HepG2 (cell line): ENCODE results near the gene VWA3A. TPM values are rescaled to one million over a fixed set of nuclear protein-coding genes. Genes with fewer than 3 reads are reported as not detected.
A peak's percentile ranks its signal among the peaks of the same experiment; 100 is the strongest.

ENCODE experiments used
- CHD2 ChIP-seq: IDR thresholded peaks from 2 replicates; pipeline ENCODE4 v1.6.1; 2011; ENCODE audit warnings: low read depth, low read length, improper control_type of control experiment
- ELF4 ChIP-seq: sonication (generic); formaldehyde crosslinking; IDR thresholded peaks from 2 replicates; pipeline ENCODE4 v1.5.0; 2020; ENCODE audit warnings: missing genetic modification reagents, mild to moderate bottlenecking, moderate library complexity, borderline replicate concordance
- GATAD1 ChIP-seq: IDR thresholded peaks from 2 replicates; pipeline ENCODE4 v1.6.1; 2016; ENCODE audit warnings: missing genetic modification reagents, missing compliant biosample characterization
- IRX3 ChIP-seq: sonication (generic); formaldehyde crosslinking; IDR thresholded peaks from 2 replicates; pipeline ENCODE4 v1.8.1; 2023; ENCODE audit warnings: mild to moderate bottlenecking, low read depth, missing genetic modification reagents, borderline replicate concordance
- JUNB ChIP-seq: sonication (generic); formaldehyde crosslinking; IDR thresholded peaks from 2 replicates; pipeline ENCODE4 v1.8.0; 2022; ENCODE audit warnings: missing genetic modification reagents, mild to moderate bottlenecking, borderline replicate concordance
- KAT2B ChIP-seq: fragments of 150-350 bp; IDR thresholded peaks from 2 replicates; pipeline ENCODE4 v1.6.1; 2014; ENCODE audit warnings: low read depth, low read length, borderline replicate concordance
- MED1 ChIP-seq: sonication (generic); formaldehyde crosslinking; IDR thresholded peaks from 2 replicates; pipeline ENCODE4 v1.4.0; 2020; ENCODE audit warnings: missing genetic modification reagents
- MIXL1 ChIP-seq: IDR thresholded peaks from 2 replicates; pipeline ENCODE4 v1.6.1; 2016
- MTF1 ChIP-seq: sonication (generic); formaldehyde crosslinking; IDR thresholded peaks from 2 replicates; pipeline ENCODE4 v1.5.0; 2020; ENCODE audit warnings: missing genetic modification reagents
- MXD4 ChIP-seq: IDR thresholded peaks from 2 replicates; pipeline ENCODE4 v1.6.1; 2016; ENCODE audit warnings: mild to moderate bottlenecking, missing biosample characterization, missing genetic modification reagents
- TCF7L2 ChIP-seq: IDR thresholded peaks from 2 replicates; pipeline ENCODE4 v1.6.1; 2011; ENCODE audit warnings: mild to moderate bottlenecking, low read depth, low read length, moderate library complexity
- ZNF160 ChIP-seq: sonication (generic); formaldehyde crosslinking; IDR thresholded peaks from 2 replicates; pipeline ENCODE4 v1.8.0; 2022; ENCODE audit warnings: mild to moderate bottlenecking, inconsistent platforms, missing genetic modification reagents
- ZNF354B ChIP-seq: sonication (generic); formaldehyde crosslinking; IDR thresholded peaks from 2 replicates; pipeline ENCODE4 v1.8.0; 2022; ENCODE audit warnings: mild to moderate bottlenecking, missing genetic modification reagents
- ZNF510 ChIP-seq: sonication (generic); formaldehyde crosslinking; IDR thresholded peaks from 2 replicates; pipeline ENCODE4 v1.4.0; 2020; ENCODE audit warnings: low read depth, mild to moderate bottlenecking, missing genetic modification reagents
- ZNF672 ChIP-seq: sonication (generic); formaldehyde crosslinking; IDR thresholded peaks from 2 replicates; pipeline ENCODE4 v1.8.1; 2022; ENCODE audit warnings: missing genetic modification reagents
- ZNF781 ChIP-seq: sonication (generic); formaldehyde crosslinking; IDR thresholded peaks from 2 replicates; pipeline ENCODE4 v1.5.1; 2020; ENCODE audit warnings: borderline replicate concordance, mild to moderate bottlenecking, missing genetic modification reagents; ENCODE audit errors: not compliant biosample characterization
- polyA plus RNA-seq, 8 experiments: library from polyadenylated mRNA; depleted of rRNA in 3 of 8; stranded (reverse) in 7 of 8; unstranded in 1 of 8; fragments of >200 nt; fragmentation: Illumina TruSeq in 4 of 8; extraction: Trizol in 4 of 8; gene quantifications; 2 replicates each; pipeline versions ENCODE4 v1.2.1 to v1.2.3, GENCODE V29; 2011 to 2016; ENCODE audit warnings: low read depth in 4 of 8, missing spikeins in 1 of 8, mixed read lengths in 1 of 8; ENCODE audit not compliant: insufficient read depth in 1 of 8
- total RNA-seq, 5 experiments: library from RNA; depleted of rRNA; stranded (reverse); fragments of >200 nt; fragmentation: Illumina TruSeq; extraction: Trizol; gene quantifications; 2 replicates each; pipeline ENCODE4 v1.2.3, GENCODE V29; 2016; ENCODE audit warnings: low read depth in 1 of 5
- TF ChIP-seq, protein P1 (sequence below): sonication (generic); formaldehyde crosslinking; conservative IDR thresholded peaks from 2 replicates; pipeline ENCODE4 v1.4.0; 2020; ENCODE audit warnings: mild to moderate bottlenecking, missing genetic modification reagents, moderate library complexity
- TF ChIP-seq, protein P2 (sequence below): IDR thresholded peaks from 2 replicates; pipeline ENCODE4 v1.6.1; 2016
- TF ChIP-seq, protein P3 (sequence below): sonication (generic); formaldehyde crosslinking; IDR thresholded peaks from 2 replicates; pipeline ENCODE4 v1.4.0; 2020; ENCODE audit warnings: missing genetic modification reagents, borderline replicate concordance

The VWA3A gene
- total and polyA plus RNA-seq, 2 of the 13 experiments (the other 11 are each of a cell fraction or from before 2014, with no cell fraction given) = 0.03 to 0.07 TPM

DNA sequence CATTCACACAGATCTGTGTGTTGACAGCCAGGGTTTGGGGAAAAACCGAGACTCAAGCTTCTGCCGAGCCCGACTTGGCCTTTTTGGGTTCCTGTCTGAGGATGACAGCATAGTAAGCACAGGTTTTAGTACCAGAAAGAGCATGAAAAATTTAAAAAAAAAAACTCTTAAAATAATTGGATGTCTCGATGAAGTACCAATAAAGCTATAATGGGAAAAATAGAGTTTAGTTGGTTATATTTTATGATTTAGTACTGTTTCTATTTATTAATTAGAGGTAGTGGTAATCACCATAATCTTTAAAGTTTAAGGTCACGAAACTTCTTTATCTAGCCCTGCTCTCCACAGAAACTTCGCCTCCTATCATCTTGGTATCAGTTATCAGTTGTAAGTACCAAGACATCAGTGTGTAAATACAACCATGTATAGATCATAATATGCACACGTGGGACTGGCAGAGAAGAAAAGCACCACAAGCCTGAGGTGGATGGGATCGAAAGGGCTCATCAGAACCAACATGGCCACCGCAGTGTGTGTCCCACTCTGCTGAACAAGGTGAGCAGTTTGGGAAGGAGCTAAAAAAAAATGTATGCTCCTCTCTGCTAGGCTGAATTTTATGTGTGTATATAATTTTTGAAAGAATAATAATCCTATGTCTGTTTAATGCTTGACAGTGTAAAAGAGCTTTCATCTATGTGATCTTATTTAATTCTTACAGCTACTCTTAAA is 99.4 kb downstream of the VWA3A start (continued):
- TF ChIP-seq KAT2B (no peak), JUNB (CRISPR knock-in tag) (no peak), ZNF510 (CRISPR knock-in tag) (0 out of 2 replicates have a peak, but pooled peaks have one; percentile 7), ELF4 (CRISPR knock-in tag) (peak; percentile 84; the same call in 1 of the 2 replicates), ZNF672 (no peak), IRX3 (CRISPR knock-in tag) (0 out of 2 replicates have a peak, but pooled peaks have one; percentile 5), MIXL1 (no peak; the same call in 1 of the 2 replicates), ZNF354B (0 out of 2 replicates have a peak, but pooled peaks have one; percentile 16), TCF7L2 (no peak), MED1 (CRISPR knock-in tag) (no peak), ZNF160 (CRISPR knock-in tag) (no peak), MXD4 (no peak), GATAD1 (CRISPR knock-in tag) (no peak), MTF1 (CRISPR knock-in tag) (no peak), CHD2 (no peak), ZNF781 (CRISPR knock-in tag) (no peak)
- TF ChIP-seq, protein P1, sequence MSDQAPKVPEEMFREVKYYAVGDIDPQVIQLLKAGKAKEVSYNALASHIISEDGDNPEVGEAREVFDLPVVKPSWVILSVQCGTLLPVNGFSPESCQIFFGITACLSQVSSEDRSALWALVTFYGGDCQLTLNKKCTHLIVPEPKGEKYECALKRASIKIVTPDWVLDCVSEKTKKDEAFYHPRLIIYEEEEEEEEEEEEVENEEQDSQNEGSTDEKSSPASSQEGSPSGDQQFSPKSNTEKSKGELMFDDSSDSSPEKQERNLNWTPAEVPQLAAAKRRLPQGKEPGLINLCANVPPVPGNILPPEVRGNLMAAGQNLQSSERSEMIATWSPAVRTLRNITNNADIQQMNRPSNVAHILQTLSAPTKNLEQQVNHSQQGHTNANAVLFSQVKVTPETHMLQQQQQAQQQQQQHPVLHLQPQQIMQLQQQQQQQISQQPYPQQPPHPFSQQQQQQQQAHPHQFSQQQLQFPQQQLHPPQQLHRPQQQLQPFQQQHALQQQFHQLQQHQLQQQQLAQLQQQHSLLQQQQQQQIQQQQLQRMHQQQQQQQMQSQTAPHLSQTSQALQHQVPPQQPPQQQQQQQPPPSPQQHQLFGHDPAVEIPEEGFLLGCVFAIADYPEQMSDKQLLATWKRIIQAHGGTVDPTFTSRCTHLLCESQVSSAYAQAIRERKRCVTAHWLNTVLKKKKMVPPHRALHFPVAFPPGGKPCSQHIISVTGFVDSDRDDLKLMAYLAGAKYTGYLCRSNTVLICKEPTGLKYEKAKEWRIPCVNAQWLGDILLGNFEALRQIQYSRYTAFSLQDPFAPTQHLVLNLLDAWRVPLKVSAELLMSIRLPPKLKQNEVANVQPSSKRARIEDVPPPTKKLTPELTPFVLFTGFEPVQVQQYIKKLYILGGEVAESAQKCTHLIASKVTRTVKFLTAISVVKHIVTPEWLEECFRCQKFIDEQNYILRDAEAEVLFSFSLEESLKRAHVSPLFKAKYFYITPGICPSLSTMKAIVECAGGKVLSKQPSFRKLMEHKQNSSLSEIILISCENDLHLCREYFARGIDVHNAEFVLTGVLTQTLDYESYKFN = no peak; the same call in 1 of the 2 replicates
- TF ChIP-seq, protein P2, sequence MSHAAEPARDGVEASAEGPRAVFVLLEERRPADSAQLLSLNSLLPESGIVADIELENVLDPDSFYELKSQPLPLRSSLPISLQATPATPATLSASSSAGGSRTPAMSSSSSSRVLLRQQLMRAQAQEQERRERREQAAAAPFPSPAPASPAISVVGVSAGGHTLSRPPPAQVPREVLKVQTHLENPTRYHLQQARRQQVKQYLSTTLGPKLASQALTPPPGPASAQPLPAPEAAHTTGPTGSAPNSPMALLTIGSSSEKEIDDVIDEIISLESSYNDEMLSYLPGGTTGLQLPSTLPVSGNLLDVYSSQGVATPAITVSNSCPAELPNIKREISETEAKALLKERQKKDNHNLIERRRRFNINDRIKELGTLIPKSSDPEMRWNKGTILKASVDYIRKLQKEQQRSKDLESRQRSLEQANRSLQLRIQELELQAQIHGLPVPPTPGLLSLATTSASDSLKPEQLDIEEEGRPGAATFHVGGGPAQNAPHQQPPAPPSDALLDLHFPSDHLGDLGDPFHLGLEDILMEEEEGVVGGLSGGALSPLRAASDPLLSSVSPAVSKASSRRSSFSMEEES (CRISPR knock-in tag) = no peak
- TF ChIP-seq, protein P3, sequence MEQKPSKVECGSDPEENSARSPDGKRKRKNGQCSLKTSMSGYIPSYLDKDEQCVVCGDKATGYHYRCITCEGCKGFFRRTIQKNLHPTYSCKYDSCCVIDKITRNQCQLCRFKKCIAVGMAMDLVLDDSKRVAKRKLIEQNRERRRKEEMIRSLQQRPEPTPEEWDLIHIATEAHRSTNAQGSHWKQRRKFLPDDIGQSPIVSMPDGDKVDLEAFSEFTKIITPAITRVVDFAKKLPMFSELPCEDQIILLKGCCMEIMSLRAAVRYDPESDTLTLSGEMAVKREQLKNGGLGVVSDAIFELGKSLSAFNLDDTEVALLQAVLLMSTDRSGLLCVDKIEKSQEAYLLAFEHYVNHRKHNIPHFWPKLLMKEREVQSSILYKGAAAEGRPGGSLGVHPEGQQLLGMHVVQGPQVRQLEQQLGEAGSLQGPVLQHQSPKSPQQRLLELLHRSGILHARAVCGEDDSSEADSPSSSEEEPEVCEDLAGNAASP = no peak; the same call in 1 of the 2 replicates
